Measurements from ENCODE around the gene TPH1. TPM values are rescaled to one million over a fixed set of nuclear protein-coding genes. Genes with fewer than 3 reads are reported as not detected.

Gene TPH1
- total RNA-seq, 1 experiment from 2014 or later: 0.05 TPM

GRCh38 chr11:18011633-18012032 is 34.4 kb downstream of the TPH1 start:
- peaks cover 9% of the 10 kb centered on the region; the same call in 1 of the 2 replicates for H3K4me1 ChIP-seq (ENCODE audit: control insufficient read depth, insufficient read depth, low read length)
- ChIA-PET POLR2A (no interaction called here), CTCF (no interaction called here)
- in situ Hi-C loops (cut with HindIII; ENCODE audit: low pct_unique_long_range_greater_than_20kb, low sequenced_read_pairs) (no loop called here), intact Hi-C loops (cut with micrococcal nuclease; ENCODE audit: unreplicated experiment) (loop anchor here (5.0 kb wide), 1 partner anchor 91 kb away; no protein-coding TSS in a partner anchor)
- ATAC-seq: no peak
- H3K36me3 ChIP-seq (ENCODE audit: control insufficient read depth, insufficient read depth, low read length): peaks cover 1% of the 10 kb centered on the region
- DNase-seq (ENCODE audit: low read depth, low spot score): no peak
- BruUV-seq (replicated peaks): no TSS peak
- peaks cover 7% of the 10 kb centered on the region; the same call in 1 of the 2 replicates for H3K27me3 ChIP-seq (ENCODE audit: control insufficient read depth, insufficient read depth, low read length)
- H3K27ac ChIP-seq (ENCODE audit: low read length): peak overlapping the region; percentile 42
- peak overlapping the region; percentile 88 to 96 for H3K4me3 ChIP-seq (ENCODE audit: low read depth in 2 of 2, low read length in 2 of 2)
- no peak for TF ChIP-seq TCF7L2 (IDR thresholded peaks at IDR 0.05; ENCODE audit: low read depth, low read length)
- no peak for TF ChIP-seq CTCF (IDR thresholded peaks at IDR 0.05)
- TF ChIP-seq REST (IDR thresholded peaks at IDR 0.05; ENCODE audit: insufficient read depth in 1 of 2, low read depth in 2 of 2, low read length in 1 of 2): no peak
- TF ChIP-seq SIN3A (IDR thresholded peaks at IDR 0.05; ENCODE audit: borderline replicate concordance, insufficient read depth, low read depth, low read length): no peak
- TF ChIP-seq POLR2AphosphoS5 (IDR thresholded peaks at IDR 0.05; ENCODE audit: low read depth, low read length): no peak
- no peaks in the 10 kb centered on the region for H3K9me3 ChIP-seq (ENCODE audit: control insufficient read depth, insufficient read depth, low read depth, low read length)

- Histone ChIP-seq H3K4me3 (ENCODE audit: low read depth in 2 of 2, low read length in 2 of 2) (no peak overlapping the region), H3K9me3 (ENCODE audit: control insufficient read depth, insufficient read depth, low read depth, low read length) (no peaks in the 10 kb centered on the region), H3K4me1 (ENCODE audit: control insufficient read depth, insufficient read depth, low read length) (peaks cover 9% of the 10 kb centered on the region; the same call in 1 of the 2 replicates), H3K36me3 (ENCODE audit: control insufficient read depth, insufficient read depth, low read length) (peaks cover 4% of the 10 kb centered on the region), H3K27ac (ENCODE audit: low read length) (no peak overlapping the region), H3K27me3 (ENCODE audit: control insufficient read depth, insufficient read depth, low read length) (peaks cover 7% of the 10 kb centered on the region; the same call in 1 of the 2 replicates)
- intact Hi-C loops (cut with micrococcal nuclease; ENCODE audit: unreplicated experiment) (loop anchor here (5.0 kb wide), 1 partner anchor 91 kb away; no protein-coding TSS in a partner anchor), in situ Hi-C loops (cut with HindIII; ENCODE audit: low pct_unique_long_range_greater_than_20kb, low sequenced_read_pairs) (no loop called here)
- BruUV-seq (replicated peaks): TSS peak; percentile 71
- no peak for TF ChIP-seq SIN3A (IDR thresholded peaks at IDR 0.05; ENCODE audit: borderline replicate concordance, insufficient read depth, low read depth, low read length)
- TF ChIP-seq TCF7L2 (IDR thresholded peaks at IDR 0.05; ENCODE audit: low read depth, low read length): no peak
- TF ChIP-seq CTCF (IDR thresholded peaks at IDR 0.05): no peak
- no peak for TF ChIP-seq REST (IDR thresholded peaks at IDR 0.05; ENCODE audit: insufficient read depth in 1 of 2, low read depth in 2 of 2, low read length in 1 of 2)
- no peak for TF ChIP-seq POLR2AphosphoS5 (IDR thresholded peaks at IDR 0.05; ENCODE audit: low read depth, low read length)
- DNase-seq (ENCODE audit: low read depth, low spot score) (no peak), ATAC-seq (no peak)
- ChIA-PET POLR2A (no interaction called here), CTCF (no interaction called here)
These were observed 35.0 kb downstream of the TPH1 start for GRCh38 chr11:18010977-18011586.

Data from Panc1 (cell line).